Natural killer cell (primary cell): Measurements from ENCODE around the gene KIRREL3. TPM values are rescaled to one million over a fixed set of nuclear protein-coding genes. Genes with fewer than 3 reads are reported as not detected.

Experiments used
- ATAC-seq, 3 donors: fragments of 150-1000 bp in 2 of 3; fragments of 200-7000 bp in 1 of 3; cut with Tn5 transposase; 1 replicate in 1 of 3; 2 replicates in 2 of 3; pipeline ENCODE4 v1.10.0; 2021; ENCODE audit warnings: mild to moderate bottlenecking in 2 of 3, moderate library complexity in 2 of 3
- DNase-seq, 2 donors: peaks; one replicate each; pipeline versions ENCODE4 v3.0.0 to v3.0.0-alpha.2; 2013 to 2021; ENCODE audit warnings: mixed read lengths in 1 of 2
- H3K27ac ChIP-seq: one replicate; pipeline ENCODE4 v1.5.1; 2013; ENCODE audit warnings: mild to moderate bottlenecking, low read length
- H3K27me3 ChIP-seq: one replicate; pipeline ENCODE4 v1.6.1; 2013; ENCODE audit warnings: low read length; ENCODE audit not compliant: control insufficient read depth, insufficient read depth
- H3K36me3 ChIP-seq: one replicate; pipeline ENCODE4 v1.6.1; 2013; ENCODE audit warnings: low read length; ENCODE audit not compliant: control insufficient read depth, insufficient read depth
- H3K4me1 ChIP-seq: one replicate; pipeline ENCODE4 v1.6.1; 2013; ENCODE audit warnings: low read length; ENCODE audit not compliant: control insufficient read depth, insufficient read depth
- H3K4me3 ChIP-seq: one replicate; pipeline ENCODE4 v1.5.1; 2013; ENCODE audit warnings: low read length
- H3K9me3 ChIP-seq: one replicate; pipeline ENCODE4 v1.6.1; 2013; ENCODE audit warnings: low read length; ENCODE audit not compliant: control insufficient read depth, insufficient read depth
- H3K27ac Mint-ChIP-seq, 2 donors: one replicate each; pipeline ENCODE4 v1.8.0; 2022; ENCODE audit warnings: mild to moderate bottlenecking in 2 of 2, mixed read lengths in 2 of 2, moderate library complexity in 1 of 2
- H3K27me3 Mint-ChIP-seq, 2 donors: one replicate each; pipeline ENCODE4 v1.8.0; 2022; ENCODE audit warnings: low read depth in 2 of 2, mixed read lengths in 2 of 2
- H3K36me3 Mint-ChIP-seq: one replicate; pipeline ENCODE4 v1.8.0; 2022; ENCODE audit warnings: mixed read lengths
- H3K4me1 Mint-ChIP-seq, 2 donors: one replicate each; pipeline ENCODE4 v1.8.0; 2022; ENCODE audit warnings: mixed read lengths in 2 of 2
- H3K4me3 Mint-ChIP-seq: one replicate; pipeline ENCODE4 v1.8.0; 2022; ENCODE audit warnings: mild to moderate bottlenecking, moderate library complexity, mixed read lengths
- H3K9me3 Mint-ChIP-seq, 2 donors: one replicate each; pipeline ENCODE4 v1.8.0; 2022; ENCODE audit warnings: mixed read lengths in 2 of 2
- WGBS: methylation state at CpG from one replicate; pipeline ENCODE4 v1.1.7; 2013; ENCODE audit warnings: missing lambda C conversion rate; ENCODE audit not compliant: insufficient coverage; 5-methylcytosine and 5-hydroxymethylcytosine counted together
- intact Hi-C: fragments of 100-400 bp; cut with micrococcal nuclease; formaldehyde crosslinking; loops from one replicate; pipeline ENCODE4 v1.14.2; 2022
- total RNA-seq, 4 donors: library from RNA; stranded (reverse); fragments of 120-200 nt in 1 of 4; gene quantifications; one replicate each; pipeline versions ENCODE4 v1.2.3 to v1.2.4, GENCODE V29; 2013 to 2022
- TF ChIP-seq, protein P1 (sequence below): fragments of 200-600 bp; IDR thresholded peaks from one replicate; pipeline ENCODE4 v1.8.0; 2022; ENCODE audit warnings: antibody characterized with exemption

Gene KIRREL3
- total RNA-seq, 3 donors from 2014 or later (not counting 1 experiment from before 2014, with no cell fraction given): not detected

DNA sequence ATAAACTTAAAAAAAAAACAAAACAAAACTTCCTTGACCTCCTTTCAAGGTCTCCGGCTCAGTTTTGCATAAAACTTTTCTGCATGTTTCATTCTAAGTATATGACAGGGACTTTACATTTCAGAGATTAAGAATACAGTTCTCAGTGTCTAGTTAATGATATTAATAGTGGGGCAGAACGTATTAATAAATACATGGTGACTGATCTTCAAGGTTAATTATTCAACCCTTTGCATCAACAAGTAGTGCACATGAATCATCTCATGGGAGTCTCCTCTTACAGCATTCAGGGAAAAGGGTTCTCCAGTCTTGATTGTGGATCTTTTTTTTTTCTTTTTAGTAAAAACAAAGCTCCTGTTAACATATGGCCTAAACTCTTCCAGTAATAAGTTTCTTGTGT is 146.8 kb downstream of the KIRREL3 start:
- DNase-seq (no peak), ATAC-seq (no peak)
- Histone ChIP-seq H3K27me3 (no peaks in the 10 kb centered on the region), H3K27ac (no peak overlapping the region), H3K9me3 (no peaks in the 10 kb centered on the region), H3K4me1 (no peaks in the 10 kb centered on the region), H3K36me3 (no peaks in the 10 kb centered on the region), H3K4me3 (no peak overlapping the region)
- Mint-ChIP-seq H3K36me3 (no peaks in the 10 kb centered on the region), H3K4me1 (no peaks in the 10 kb centered on the region), H3K9me3 (no peaks in the 10 kb centered on the region), H3K27ac (no peak overlapping the region), H3K27me3 (peaks cover 0 to 7% of the 10 kb centered on the region in 2 donors), H3K4me3 (no peak overlapping the region)
- 88% methylated on average over 1 of the region's 2 CpGs for WGBS
- intact Hi-C loops: no loop called here
- TF ChIP-seq, protein P1, sequence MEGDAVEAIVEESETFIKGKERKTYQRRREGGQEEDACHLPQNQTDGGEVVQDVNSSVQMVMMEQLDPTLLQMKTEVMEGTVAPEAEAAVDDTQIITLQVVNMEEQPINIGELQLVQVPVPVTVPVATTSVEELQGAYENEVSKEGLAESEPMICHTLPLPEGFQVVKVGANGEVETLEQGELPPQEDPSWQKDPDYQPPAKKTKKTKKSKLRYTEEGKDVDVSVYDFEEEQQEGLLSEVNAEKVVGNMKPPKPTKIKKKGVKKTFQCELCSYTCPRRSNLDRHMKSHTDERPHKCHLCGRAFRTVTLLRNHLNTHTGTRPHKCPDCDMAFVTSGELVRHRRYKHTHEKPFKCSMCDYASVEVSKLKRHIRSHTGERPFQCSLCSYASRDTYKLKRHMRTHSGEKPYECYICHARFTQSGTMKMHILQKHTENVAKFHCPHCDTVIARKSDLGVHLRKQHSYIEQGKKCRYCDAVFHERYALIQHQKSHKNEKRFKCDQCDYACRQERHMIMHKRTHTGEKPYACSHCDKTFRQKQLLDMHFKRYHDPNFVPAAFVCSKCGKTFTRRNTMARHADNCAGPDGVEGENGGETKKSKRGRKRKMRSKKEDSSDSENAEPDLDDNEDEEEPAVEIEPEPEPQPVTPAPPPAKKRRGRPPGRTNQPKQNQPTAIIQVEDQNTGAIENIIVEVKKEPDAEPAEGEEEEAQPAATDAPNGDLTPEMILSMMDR: no peak

DNA sequence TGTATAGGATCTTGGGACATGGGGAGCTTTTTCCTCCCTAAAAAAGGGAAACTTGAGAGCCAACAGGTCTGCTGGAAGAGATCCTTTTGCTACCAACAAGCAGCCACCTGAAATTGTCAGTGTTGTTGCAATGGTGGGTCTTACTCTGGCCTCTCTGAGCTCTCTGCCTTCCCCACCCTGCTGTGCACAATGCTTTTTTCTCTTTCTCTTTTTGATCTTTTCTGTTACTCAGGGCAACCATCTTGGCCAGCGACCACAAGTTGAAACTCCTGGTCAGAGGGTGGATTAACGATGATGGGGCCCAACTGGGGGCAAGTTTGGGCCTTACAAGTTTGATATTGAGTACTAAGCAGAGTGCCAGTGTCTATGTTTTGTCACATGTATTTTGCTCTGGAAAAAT is 155.8 kb downstream of the KIRREL3 start:
- WGBS: 64% methylated on average over 2 of the region's 2 CpGs
- H3K4me3 Mint-ChIP-seq: no peak overlapping the region
- no peak for ATAC-seq

DNA sequence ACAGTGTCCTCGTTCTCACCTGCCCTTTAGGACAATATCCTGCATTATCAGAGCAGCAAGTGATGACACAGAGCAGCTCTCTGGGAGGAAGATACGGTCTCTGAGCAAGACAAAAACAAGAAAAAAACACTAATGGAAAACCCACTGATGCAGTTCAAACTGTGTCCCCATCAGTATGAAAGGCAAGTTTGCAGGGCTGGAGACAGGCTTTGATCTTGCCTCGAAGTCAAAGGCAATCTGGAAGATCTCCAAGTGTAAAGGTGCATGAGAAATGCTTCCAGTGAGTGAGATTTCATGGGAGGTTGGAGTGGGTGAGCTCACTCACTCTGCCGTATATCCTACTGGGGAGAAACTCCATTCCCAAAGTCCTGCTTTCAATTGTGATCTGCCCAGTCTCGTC is 157.5 kb downstream of the KIRREL3 start:
- Histone ChIP-seq H3K27me3 (peaks cover 3% of the 10 kb centered on the region), H3K4me1 (no peaks in the 10 kb centered on the region), H3K36me3 (no peaks in the 10 kb centered on the region), H3K4me3 (no peak overlapping the region), H3K9me3 (no peaks in the 10 kb centered on the region), H3K27ac (no peak overlapping the region)
- intact Hi-C loops: no loop called here
- no peaks in the 10 kb centered on the region for H3K9me3 Mint-ChIP-seq
- no peaks in the 10 kb centered on the region for H3K4me1 Mint-ChIP-seq
- TF ChIP-seq, protein P1: no peak
- H3K27ac Mint-ChIP-seq: no peak overlapping the region
- no peak for ATAC-seq
- no peak for DNase-seq
- no peaks in the 10 kb centered on the region for H3K36me3 Mint-ChIP-seq
- WGBS: 78% methylated on average over 5 of the region's 5 CpGs
- H3K27me3 Mint-ChIP-seq: peaks cover 10 to 44% of the 10 kb centered on the region in 2 donors
- no peak overlapping the region for H3K4me3 Mint-ChIP-seq

More for the DNA sequence above, 155.8 kb downstream of the KIRREL3 start:
- no peaks in the 10 kb centered on the region for H3K4me1 ChIP-seq
- H3K27ac Mint-ChIP-seq: no peak overlapping the region
- no peak for DNase-seq
- H3K4me1 Mint-ChIP-seq: no peaks in the 10 kb centered on the region
- intact Hi-C loops: no loop called here
- peaks cover 6 to 31% of the 10 kb centered on the region in 2 donors for H3K27me3 Mint-ChIP-seq
- no peaks in the 10 kb centered on the region for H3K36me3 Mint-ChIP-seq
- no peak overlapping the region for H3K27ac ChIP-seq
- H3K9me3 Mint-ChIP-seq: no peaks in the 10 kb centered on the region
- no peaks in the 10 kb centered on the region for H3K36me3 ChIP-seq
- no peaks in the 10 kb centered on the region for H3K9me3 ChIP-seq
- H3K4me3 ChIP-seq: no peak overlapping the region
- TF ChIP-seq, protein P1: no peak
- peaks cover 3% of the 10 kb centered on the region for H3K27me3 ChIP-seq

DNA sequence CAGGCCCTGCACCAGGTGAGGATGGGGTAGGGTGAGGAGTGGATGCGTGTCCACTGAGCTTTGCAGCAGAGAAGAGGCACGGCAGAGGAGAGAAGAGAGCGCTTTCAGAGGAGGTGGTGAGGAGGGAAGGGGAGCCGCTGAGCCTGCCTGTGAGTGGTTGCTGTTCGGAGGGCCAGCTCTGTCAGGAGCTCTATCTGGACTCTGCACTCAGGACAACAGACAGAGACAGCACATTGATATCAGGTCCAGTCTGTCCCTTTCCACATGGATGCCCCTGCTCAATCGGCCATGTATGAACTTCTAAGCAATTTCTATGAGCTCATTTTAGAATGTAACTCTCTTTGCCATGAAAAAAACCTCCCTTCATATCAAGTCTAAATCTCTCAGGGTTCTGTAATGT is 158.6 kb downstream of the KIRREL3 start:
- H3K9me3 ChIP-seq: no peaks in the 10 kb centered on the region
- peaks cover 3% of the 10 kb centered on the region for H3K27me3 ChIP-seq
- H3K4me3 ChIP-seq: no peak overlapping the region
- intact Hi-C loops: no loop called here
- no peaks in the 10 kb centered on the region for H3K4me1 ChIP-seq
- DNase-seq: no peak
- H3K36me3 ChIP-seq: no peaks in the 10 kb centered on the region
- Mint-ChIP-seq H3K9me3 (no peaks in the 10 kb centered on the region), H3K4me1 (no peaks in the 10 kb centered on the region), H3K36me3 (no peaks in the 10 kb centered on the region), H3K27ac (no peak overlapping the region), H3K27me3 (peaks cover 17 to 55% of the 10 kb centered on the region in 2 donors), H3K4me3 (no peak overlapping the region)
- TF ChIP-seq, protein P1: no peak
- H3K27ac ChIP-seq: no peak overlapping the region
- WGBS: 75% methylated on average over 6 of the region's 6 CpGs
- no peak for ATAC-seq
